Measurements from ENCODE around the gene MPZ.

MPZ gene

DNA sequence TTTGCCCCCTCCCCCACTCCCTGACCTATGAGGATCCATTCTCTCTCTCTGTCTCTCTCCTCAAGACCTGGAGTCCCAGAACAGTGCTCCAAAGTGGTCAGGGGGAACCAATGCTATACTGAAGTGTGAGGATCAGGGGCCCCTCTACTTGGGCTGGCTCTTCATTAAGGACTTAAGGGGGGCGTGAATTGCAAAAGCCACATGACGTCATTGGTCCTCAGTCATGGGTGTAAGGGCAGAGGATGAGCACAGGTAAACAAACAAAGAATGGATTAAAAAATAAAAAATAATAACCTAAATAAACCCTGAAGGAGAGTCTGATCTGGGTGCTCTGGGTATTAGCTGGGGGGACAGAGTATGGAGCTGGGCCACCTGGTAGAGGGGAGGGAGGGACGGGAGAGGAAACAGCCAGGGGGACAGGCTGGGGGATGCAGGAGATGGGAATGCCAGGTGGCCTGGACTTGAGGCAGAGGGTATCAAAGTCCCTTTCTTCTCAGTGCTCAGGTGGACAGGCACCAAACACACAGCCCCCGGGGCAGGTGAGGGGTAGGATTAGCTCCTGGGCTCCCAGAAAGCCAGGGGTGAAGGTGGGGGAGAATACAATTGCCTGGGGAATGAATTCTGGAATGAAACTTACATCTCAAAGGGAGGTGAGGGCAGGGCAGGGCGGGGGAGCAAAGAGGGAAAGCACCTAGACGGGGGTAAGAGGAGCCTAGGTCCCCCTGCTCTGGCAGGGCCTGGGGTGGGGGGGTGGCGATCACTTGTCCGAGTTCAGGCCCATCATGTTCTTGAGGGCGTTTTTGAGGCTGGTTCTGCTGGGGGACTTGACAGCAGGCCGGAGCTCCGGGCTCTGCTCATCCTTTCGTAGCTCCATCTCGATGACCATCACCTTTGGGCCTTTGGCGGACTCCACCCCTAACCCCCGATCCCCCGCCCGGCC lies 4.6 kb downstream of the MPZ start:
- TF ChIP-seq ZC3H10 (CRISPR knock-in tag; IDR thresholded peaks at IDR 0.05) = no peak
- TF ChIP-seq ISL1 (CRISPR knock-in tag; IDR thresholded peaks at IDR 0.05) = no peak
- ATAC-seq = peak; percentile 47

DNA sequence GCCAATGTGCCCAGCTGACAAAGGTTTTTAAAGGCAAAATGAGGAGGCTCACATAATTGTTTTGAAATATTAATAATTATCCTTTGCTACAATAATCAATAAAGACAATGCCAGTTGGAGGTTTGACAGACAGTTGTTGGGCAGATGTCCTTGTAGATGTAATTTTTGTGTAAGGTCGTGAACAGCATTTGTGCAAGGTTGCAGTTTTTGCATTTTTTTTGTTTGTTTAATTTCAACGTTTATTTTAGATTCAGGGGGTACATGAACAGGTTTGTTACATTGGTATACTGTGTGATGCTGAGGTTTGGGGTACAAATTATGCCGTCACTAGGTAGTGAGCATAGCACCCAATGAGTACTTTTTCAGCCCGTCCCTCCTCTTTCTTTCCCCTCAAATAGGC lies 9.3 kb downstream of the MPZ start:
- TF ChIP-seq ZNF565 (CRISPR knock-in tag; conservative IDR thresholded peaks at IDR 0.05; ENCODE audit: low read depth) = no peak
- no peak for TF ChIP-seq PPARA (CRISPR knock-in tag; IDR thresholded peaks at IDR 0.05; ENCODE audit: borderline replicate concordance)
- TF ChIP-seq ZNF70 (CRISPR knock-in tag; IDR thresholded peaks at IDR 0.05) = no peak
- TF ChIP-seq, protein P1, sequence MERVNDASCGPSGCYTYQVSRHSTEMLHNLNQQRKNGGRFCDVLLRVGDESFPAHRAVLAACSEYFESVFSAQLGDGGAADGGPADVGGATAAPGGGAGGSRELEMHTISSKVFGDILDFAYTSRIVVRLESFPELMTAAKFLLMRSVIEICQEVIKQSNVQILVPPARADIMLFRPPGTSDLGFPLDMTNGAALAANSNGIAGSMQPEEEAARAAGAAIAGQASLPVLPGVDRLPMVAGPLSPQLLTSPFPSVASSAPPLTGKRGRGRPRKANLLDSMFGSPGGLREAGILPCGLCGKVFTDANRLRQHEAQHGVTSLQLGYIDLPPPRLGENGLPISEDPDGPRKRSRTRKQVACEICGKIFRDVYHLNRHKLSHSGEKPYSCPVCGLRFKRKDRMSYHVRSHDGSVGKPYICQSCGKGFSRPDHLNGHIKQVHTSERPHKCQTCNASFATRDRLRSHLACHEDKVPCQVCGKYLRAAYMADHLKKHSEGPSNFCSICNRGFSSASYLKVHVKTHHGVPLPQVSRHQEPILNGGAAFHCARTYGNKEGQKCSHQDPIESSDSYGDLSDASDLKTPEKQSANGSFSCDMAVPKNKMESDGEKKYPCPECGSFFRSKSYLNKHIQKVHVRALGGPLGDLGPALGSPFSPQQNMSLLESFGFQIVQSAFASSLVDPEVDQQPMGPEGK (CRISPR knock-in tag; IDR thresholded peaks at IDR 0.05; ENCODE audit: borderline replicate concordance) = no peak
- TF ChIP-seq ZFP3 (CRISPR knock-in tag; IDR thresholded peaks at IDR 0.05) = no peak
- no peak for TF ChIP-seq ESRRG (CRISPR knock-in tag; IDR thresholded peaks at IDR 0.05)
- no peak for TF ChIP-seq GLIS3 (CRISPR knock-in tag; IDR thresholded peaks at IDR 0.05)
- no peak for TF ChIP-seq ZC3H10 (CRISPR knock-in tag; IDR thresholded peaks at IDR 0.05)
- TF ChIP-seq SNAI2 (CRISPR knock-in tag; IDR thresholded peaks at IDR 0.05) = no peak
- TF ChIP-seq ZNF8 (CRISPR knock-in tag; IDR thresholded peaks at IDR 0.05) = no peak
- TF ChIP-seq CSDC2 (CRISPR knock-in tag; IDR thresholded peaks at IDR 0.05) = no peak
- no peak for TF ChIP-seq BACH2 (CRISPR knock-in tag; IDR thresholded peaks at IDR 0.05; ENCODE audit: borderline replicate concordance)
- TF ChIP-seq, protein P2, sequence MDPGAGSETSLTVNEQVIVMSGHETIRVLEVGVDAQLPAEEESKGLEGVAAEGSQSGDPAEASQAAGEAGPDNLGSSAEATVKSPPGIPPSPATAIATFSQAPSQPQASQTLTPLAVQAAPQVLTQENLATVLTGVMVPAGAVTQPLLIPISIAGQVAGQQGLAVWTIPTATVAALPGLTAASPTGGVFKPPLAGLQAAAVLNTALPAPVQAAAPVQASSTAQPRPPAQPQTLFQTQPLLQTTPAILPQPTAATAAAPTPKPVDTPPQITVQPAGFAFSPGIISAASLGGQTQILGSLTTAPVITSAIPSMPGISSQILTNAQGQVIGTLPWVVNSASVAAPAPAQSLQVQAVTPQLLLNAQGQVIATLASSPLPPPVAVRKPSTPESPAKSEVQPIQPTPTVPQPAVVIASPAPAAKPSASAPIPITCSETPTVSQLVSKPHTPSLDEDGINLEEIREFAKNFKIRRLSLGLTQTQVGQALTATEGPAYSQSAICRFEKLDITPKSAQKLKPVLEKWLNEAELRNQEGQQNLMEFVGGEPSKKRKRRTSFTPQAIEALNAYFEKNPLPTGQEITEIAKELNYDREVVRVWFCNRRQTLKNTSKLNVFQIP (CRISPR knock-in tag; IDR thresholded peaks at IDR 0.05; ENCODE audit: borderline replicate concordance, low read depth) = no peak
- TF ChIP-seq, protein P3, sequence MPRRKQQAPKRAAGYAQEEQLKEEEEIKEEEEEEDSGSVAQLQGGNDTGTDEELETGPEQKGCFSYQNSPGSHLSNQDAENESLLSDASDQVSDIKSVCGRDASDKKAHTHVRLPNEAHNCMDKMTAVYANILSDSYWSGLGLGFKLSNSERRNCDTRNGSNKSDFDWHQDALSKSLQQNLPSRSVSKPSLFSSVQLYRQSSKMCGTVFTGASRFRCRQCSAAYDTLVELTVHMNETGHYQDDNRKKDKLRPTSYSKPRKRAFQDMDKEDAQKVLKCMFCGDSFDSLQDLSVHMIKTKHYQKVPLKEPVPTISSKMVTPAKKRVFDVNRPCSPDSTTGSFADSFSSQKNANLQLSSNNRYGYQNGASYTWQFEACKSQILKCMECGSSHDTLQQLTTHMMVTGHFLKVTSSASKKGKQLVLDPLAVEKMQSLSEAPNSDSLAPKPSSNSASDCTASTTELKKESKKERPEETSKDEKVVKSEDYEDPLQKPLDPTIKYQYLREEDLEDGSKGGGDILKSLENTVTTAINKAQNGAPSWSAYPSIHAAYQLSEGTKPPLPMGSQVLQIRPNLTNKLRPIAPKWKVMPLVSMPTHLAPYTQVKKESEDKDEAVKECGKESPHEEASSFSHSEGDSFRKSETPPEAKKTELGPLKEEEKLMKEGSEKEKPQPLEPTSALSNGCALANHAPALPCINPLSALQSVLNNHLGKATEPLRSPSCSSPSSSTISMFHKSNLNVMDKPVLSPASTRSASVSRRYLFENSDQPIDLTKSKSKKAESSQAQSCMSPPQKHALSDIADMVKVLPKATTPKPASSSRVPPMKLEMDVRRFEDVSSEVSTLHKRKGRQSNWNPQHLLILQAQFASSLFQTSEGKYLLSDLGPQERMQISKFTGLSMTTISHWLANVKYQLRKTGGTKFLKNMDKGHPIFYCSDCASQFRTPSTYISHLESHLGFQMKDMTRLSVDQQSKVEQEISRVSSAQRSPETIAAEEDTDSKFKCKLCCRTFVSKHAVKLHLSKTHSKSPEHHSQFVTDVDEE (CRISPR knock-in tag; IDR thresholded peaks at IDR 0.05) = no peak
- no peak for TF ChIP-seq ARNTL (CRISPR knock-in tag; IDR thresholded peaks at IDR 0.05; ENCODE audit: borderline replicate concordance, low read depth)
- TF ChIP-seq, protein P4, sequence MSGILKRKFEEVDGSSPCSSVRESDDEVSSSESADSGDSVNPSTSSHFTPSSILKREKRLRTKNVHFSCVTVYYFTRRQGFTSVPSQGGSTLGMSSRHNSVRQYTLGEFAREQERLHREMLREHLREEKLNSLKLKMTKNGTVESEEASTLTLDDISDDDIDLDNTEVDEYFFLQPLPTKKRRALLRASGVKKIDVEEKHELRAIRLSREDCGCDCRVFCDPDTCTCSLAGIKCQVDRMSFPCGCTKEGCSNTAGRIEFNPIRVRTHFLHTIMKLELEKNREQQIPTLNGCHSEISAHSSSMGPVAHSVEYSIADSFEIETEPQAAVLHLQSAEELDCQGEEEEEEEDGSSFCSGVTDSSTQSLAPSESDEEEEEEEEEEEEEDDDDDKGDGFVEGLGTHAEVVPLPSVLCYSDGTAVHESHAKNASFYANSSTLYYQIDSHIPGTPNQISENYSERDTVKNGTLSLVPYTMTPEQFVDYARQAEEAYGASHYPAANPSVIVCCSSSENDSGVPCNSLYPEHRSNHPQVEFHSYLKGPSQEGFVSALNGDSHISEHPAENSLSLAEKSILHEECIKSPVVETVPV (CRISPR knock-in tag; IDR thresholded peaks at IDR 0.05) = no peak
- no peak for ATAC-seq

DNA sequence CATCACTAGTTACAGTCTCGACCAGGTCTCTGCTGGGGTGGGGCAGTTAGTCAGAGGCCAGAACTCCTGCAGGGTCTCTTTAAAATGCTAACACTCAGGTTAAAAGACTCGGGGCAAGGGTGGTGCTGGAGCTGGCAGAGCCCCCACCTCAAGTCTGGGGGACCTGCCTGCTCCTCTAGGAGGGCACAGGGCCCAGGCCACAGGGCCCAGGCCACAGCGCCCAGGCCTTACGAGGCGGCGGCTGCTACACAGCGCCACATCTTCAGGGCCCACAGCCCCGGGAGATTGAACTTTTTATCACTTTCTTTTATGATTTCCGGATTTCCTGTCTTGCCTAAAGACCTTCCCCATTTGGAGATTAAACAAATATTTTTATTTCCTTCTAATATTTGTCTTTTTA lies 10.4 kb downstream of the MPZ start:
- TF ChIP-seq ISL1 (CRISPR knock-in tag; IDR thresholded peaks at IDR 0.05) = no peak
- no peak for TF ChIP-seq ZFP30 (CRISPR knock-in tag; IDR thresholded peaks at IDR 0.05)
- TF ChIP-seq ZC3H10 (CRISPR knock-in tag; IDR thresholded peaks at IDR 0.05) = no peak
- no peak for ATAC-seq

DNA sequence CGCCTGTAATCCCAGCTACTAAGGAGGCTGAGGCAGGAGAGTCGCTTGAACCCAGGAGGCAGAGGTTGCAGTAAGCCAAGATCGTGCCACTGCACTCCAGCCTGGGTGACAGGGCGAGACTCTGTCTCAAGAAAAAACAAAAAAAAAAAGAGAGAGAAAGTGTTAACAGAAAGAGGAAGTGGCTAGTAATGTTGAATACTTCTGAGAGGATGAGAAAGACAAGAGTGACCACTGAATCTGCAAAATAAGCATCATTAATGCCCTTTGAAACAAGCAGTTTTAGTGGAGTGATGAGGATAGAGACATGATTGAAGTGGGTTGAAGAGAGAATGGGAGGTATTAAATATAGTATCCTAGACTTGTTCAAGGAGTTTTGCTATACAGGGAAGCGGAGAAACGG lies 11.7 kb downstream of the MPZ start:
- TF ChIP-seq OSR1 (CRISPR knock-in tag; IDR thresholded peaks at IDR 0.05) (no peak), TOX (CRISPR knock-in tag; IDR thresholded peaks at IDR 0.05; ENCODE audit: borderline replicate concordance) (no peak), ZNF8 (CRISPR knock-in tag; IDR thresholded peaks at IDR 0.05) (no peak), ZNF565 (CRISPR knock-in tag; conservative IDR thresholded peaks at IDR 0.05; ENCODE audit: low read depth) (no peak)
- TF ChIP-seq, protein P5, sequence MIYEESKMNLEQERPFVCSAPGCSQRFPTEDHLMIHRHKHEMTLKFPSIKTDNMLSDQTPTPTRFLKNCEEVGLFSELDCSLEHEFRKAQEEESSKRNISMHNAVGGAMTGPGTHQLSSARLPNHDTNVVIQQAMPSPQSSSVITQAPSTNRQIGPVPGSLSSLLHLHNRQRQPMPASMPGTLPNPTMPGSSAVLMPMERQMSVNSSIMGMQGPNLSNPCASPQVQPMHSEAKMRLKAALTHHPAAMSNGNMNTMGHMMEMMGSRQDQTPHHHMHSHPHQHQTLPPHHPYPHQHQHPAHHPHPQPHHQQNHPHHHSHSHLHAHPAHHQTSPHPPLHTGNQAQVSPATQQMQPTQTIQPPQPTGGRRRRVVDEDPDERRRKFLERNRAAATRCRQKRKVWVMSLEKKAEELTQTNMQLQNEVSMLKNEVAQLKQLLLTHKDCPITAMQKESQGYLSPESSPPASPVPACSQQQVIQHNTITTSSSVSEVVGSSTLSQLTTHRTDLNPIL (CRISPR knock-in tag; IDR thresholded peaks at IDR 0.05; ENCODE audit: low read depth) = no peak
- TF ChIP-seq, protein P3 (CRISPR knock-in tag; IDR thresholded peaks at IDR 0.05) = no peak

More for the DNA sequence above, 11.7 kb downstream of the MPZ start:
- no peak for ATAC-seq

Measured in SK-N-SH treated with all-trans-retinoic acid at 6 μM for 48 hours (cell line).